GM21723 (cell line): ENCODE data around the gene ELOVL6.
"Not testable (repeated sequence)": the region's sequence is repeated elsewhere in the genome, so short reads cannot be mapped to it uniquely, and the experiment has no call there.

Source experiments
- ATAC-seq: cut with Tn5 transposase; IDR thresholded peaks from one replicate; pipeline ENCODE4 v1.9.1; 2021; ENCODE audit warnings: mild to moderate bottlenecking, moderate library complexity; ENCODE audit not compliant: unreplicated experiment

Gene ELOVL6

GRCh38 chr4:110164251-110164650 is 34.2 kb downstream of the ELOVL6 start:
- no peak for ATAC-seq

DNA sequence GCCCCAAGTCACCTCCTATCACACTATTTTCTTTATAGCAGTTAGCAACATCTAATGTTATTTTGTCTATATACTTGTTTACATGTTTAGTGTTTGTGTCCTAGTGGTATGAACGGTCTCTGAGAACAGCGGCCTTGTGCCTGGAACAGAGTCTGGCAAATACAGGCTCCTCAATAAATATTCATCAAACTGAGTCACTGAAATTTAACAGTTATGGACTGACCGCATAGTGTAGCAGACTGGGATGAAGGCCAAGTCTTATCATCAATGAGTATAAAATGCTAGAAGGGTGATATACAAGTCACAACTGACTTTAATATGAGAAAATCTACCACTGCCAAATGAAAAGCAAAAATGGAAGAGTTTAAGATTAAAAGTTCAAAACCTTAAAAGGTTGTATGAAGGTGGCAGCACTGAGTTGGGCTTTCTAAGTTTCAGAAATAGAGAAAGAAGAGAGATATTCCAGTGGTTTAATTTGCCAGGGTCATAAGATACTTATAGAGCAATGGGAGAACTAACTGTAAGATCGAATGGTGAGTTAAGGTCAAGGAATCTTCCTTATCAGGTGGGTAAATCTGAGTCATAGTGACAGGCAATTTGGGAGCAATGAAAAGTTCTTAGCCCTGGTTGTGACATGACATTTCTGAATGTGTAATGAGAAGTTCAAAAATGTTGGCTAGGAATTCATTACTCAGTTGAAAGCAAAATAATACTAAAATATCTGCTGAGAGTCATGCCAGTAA is 34.9 kb downstream of the ELOVL6 start:
- no peak for ATAC-seq

GRCh38 chr4:110160618-110161017 is 37.8 kb downstream of the ELOVL6 start:
- no peak for ATAC-seq

DNA sequence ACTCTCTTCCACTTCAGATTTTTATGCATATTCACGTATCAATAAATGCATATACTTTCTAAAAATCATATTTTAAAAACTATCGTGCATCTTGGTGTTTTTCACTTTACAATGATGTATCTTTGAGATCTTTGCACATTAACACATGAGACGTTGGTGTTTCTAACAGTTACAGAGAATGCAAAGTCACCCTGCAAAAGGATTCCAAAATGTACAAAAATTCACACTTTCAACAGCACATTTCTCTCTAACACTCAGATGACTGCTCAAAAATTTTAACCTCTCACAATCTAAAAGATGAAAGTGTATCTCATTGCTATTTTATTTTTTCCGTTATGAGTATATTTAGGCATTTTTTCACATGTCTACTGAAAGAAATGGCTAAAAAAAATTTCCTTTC is 38.9 kb downstream of the ELOVL6 start:
- no peak for ATAC-seq

DNA sequence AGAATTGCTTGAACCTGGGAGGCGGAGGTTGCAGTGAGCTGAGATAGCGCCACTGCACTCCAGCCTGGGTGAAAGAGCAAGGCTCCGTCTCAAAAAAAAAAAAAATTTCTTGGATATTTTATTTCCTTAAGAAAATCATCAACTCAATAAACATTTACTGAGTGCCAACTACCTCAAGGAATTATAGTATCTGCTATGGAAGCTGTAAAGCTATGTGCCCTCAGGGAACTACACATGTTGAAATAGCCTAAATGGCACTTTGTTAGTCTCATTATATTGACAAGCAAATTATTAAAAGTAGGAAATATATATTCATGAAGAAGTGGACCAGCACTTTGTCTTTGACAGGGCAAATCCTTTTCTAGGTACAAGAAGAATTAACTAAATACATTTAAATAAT is 40.8 kb downstream of the ELOVL6 start:
- ATAC-seq = no peak

- ATAC-seq = not testable (repeated sequence)
These were observed 41.2 kb downstream of the ELOVL6 start for GRCh38 chr4:110157166-110157565.

GRCh38 chr4:110156442-110156841 is 42.0 kb downstream of the ELOVL6 start:
- no peak for ATAC-seq

DNA sequence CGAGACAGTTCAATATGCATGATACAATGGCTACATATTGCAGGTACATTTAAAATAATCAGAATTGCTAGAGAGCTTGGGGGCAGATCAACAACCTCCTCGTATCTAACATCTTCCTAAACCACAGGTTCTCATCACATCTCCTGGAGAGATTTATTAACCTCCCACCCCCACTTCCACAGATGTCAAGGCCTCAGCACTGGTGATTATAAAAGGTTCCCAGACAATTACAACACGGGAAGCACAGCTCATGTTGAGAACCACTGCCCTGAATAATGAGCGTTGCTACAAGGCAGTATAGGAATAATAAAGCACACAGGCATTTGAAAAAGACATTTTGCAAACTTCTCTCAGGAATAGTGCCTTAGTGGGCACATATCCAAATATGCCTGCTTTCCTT is 42.8 kb downstream of the ELOVL6 start:
- no peak for ATAC-seq

DNA sequence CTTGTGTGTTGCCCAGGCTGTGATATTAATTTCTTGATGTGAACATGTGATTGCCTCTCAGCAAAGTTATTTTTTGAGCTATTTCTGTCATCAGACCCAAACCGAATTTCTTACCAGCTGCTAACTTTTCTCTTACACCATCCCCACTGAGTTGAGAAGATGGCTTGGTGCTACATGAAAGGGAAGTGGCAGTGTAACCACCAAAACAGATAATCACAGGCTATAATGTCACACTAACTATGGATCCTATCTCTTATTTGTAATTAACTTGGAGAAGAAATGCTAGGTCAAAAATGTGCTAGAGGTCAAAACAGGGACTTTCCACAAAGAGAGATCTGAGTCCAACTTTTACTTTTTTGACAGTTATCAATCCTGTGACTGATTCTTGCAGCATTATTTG is 43.8 kb downstream of the ELOVL6 start:
- ATAC-seq = no peak

GRCh38 chr4:110152386-110152785 is 46.0 kb downstream of the ELOVL6 start:
- no peak for ATAC-seq

GRCh38 chr4:110149089-110149488 is 49.3 kb downstream of the ELOVL6 start:
- ATAC-seq = no peak

DNA sequence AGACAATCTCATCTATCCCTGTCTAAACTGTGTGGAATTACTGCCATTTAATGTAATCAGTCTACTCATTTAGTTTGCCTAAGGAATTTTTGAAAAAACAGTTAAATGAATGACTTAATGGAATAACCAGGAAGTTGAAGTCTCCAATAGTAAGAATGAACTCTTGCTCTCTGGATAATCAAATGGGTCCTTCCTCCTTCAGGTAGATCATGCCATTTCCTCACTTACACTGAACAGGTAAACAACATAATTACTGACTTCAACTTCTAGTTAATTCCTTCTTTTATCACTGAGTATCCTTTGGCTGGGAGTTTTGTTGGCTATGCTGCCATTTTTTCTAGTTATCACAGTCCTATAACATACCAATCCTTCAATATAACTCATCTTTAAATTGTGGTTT is 56.0 kb downstream of the ELOVL6 start:
- ATAC-seq = no peak

DNA sequence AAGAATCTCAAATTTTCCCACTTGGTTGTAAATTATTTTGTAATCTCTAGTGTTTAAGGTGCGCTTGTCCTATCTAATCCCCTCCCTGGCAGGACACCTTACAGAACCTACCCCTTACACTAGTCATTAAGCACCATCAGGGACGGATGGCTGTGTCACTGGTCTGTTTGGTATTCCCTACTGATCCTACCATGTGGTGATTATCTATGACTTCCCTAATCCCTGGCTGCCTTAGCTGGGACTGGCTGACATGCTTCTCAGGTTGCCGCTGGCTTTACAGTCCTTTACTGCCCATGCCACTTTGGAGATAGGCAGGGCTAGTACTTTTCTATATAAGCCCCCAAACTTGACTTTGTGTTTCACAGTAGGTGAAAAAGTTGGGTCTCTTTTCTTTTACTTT is 58.6 kb downstream of the ELOVL6 start:
- no peak for ATAC-seq

DNA sequence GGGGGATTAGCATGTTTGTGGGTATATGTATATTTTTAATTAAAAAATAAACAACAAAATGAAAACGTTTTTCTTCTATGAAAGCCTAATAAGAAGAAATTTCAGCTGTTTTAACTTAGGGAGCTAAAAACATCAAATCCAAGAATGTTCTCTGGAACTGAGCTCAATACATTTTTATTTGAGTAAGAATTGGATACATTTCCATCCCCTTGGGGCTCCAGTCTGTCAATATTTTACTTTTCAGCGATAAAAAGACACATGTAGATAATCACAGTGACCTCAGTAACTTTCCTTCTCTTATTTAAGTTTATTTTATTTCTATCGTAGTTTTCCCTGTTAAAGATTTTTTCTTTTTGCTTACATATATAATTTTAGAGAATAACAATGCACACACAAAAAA is 59.3 kb downstream of the ELOVL6 start:
- ATAC-seq = no peak

DNA sequence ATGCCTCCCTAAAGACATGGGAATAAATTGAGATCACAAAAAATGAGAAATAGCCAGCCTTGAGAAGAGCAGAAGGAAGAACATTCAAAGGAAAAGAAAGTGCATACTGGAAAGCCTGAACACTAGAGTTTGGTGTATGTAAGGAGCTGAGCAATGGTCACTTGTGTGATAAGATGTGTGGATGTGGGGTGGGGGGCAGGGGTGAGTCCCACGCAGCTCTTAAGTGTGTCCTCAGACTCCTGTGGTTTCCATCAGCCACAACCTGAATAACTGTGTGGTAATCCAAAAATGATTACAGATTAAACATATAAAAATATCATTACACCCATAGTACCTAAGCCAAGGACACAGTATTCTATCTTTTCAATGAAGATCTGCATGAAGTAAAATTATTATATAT is 59.9 kb downstream of the ELOVL6 start:
- no peak for ATAC-seq

GRCh38 chr4:110137829-110138228 is 60.6 kb downstream of the ELOVL6 start:
- ATAC-seq = no peak

GRCh38 chr4:110135523-110135922 is 62.9 kb downstream of the ELOVL6 start:
- no peak for ATAC-seq

- no peak for ATAC-seq
These were observed 63.3 kb downstream of the ELOVL6 start for GRCh38 chr4:110135076-110135475.

DNA sequence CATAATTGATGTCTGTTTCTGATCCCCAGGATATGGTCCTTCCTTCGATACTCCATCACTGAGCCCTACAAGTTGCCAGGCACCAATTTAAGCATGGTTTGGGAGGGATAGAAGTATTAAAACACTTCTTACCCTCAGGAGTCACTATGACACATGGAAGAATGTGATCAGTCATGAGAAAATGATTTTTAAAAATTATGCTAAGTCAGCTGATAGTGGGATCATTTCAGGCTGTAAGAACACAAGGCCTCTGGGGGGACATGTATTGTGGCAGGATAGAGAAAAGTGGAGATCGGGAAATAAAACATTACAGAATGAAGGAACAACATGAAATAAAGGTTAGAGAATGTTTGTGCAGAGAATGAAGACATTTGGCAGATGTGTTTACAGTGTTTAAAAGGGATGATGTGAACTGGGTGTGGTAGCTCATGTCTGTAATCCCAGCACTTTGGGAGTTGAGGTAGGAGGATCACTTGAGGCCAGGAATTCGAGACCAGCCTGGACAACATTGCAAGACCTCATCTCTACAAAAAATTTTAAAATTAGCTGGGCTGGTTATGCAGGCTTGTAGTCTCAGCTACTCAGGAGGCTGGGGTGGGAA is 64.0 kb downstream of the ELOVL6 start:
- no peak for ATAC-seq

DNA sequence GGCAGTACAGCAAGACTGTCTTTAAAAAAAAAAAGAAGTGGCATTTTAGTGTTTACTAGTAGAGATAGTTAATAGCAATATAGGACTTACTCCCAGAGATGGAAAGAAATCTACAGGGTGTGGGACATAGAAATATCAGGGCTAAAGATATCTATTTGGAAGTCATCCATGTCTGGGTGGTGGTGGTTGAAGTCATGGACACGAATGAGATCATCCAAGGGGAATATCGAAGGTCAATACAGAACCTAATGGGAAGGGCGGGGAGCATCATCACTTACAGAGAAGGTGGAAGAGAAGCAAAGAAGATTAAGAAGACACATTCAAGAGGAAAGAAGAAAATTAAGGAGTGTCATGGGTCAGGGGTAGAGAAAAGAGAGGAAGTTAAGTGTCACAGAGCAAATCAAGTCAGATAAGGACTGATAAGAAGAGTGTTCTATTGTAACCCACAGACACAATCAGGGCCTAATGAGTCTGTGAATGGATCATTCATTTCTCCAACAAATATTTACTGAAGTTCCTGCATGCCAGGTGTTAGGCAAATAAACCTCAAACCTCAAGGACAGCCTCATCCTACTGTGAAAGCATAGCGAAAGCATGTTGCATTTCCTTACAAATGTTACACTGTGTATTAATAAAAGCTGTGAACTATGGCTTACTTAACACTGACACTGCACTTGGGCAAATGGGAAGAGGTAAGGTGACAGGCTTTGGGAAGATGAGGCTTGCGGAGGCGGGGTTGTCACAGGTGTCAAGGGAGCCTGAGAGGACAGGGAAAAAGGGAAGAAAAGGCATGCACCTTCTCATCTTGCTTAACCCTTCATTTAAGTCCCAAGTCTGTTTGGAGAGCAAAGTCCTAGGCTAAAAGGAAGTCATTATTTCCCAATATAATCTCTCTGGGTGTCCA is 65.3 kb downstream of the ELOVL6 start:
- no peak for ATAC-seq

GRCh38 chr4:110131916-110132315 is 66.5 kb downstream of the ELOVL6 start:
- no peak for ATAC-seq
